Astrocyte (in vitro differentiated cells and primary cell): ENCODE results near the gene TIMM10B.

ENCODE experiments used
- CTCF ChIP-seq: IDR thresholded peaks from 2 replicates; pipeline ENCODE4 v1.5.1; 2011; ENCODE audit warnings: low read depth, mild to moderate bottlenecking, inconsistent platforms, low read length, moderate library complexity; ENCODE audit not compliant: insufficient read depth
- EZH2 ChIP-seq: IDR thresholded peaks from 2 replicates; pipeline ENCODE4 v1.6.1; 2012; ENCODE audit warnings: mild to moderate bottlenecking, low read length, inconsistent platforms; ENCODE audit not compliant: insufficient read depth

DNA sequence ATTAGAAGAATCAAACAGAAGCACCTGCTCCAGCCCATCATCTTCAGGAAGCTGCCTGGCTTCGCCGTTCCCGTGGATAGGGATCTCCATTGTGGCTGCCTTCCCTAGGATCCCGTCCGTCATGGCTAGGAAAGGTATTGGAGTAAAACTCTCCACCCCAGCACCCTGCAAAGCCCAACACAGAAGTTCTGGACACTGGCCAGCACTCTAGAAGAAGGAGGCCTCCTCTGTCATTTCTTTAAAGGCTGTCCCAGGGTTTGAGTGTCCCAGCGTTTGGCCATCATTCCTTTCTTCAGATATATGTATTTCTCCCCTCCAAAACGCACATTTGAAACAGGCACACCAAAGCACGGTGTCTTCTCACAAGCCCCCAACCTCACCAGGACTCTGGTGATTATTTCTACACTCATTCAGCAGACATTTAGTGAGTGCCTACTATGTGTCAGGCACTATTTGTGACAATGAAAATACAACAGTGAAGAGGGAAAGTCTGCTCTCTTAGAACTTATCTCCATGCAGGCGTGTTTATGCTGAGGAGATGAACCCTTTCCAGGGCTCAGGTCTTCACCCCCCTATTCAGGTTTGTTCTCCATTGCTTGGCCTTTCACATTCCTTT lies 894 bp upstream of the TIMM10B start:
- TF ChIP-seq CTCF (no peak), EZH2 (no peak)
